H7 (cell line): Measurements from ENCODE around the gene SWT1. TPM values are rescaled to one million over a fixed set of nuclear protein-coding genes. Genes with fewer than 3 reads are reported as not detected.
"Not testable (repeated sequence)": the region's sequence is repeated elsewhere in the genome, so short reads cannot be mapped to it uniquely, and the experiment has no call there.

Experiments
- DNase-seq: peaks from one replicate; pipeline ENCODE4 v3.0.0; 2012
- H3K27me3 ChIP-seq: 2 replicates; pipeline ENCODE4 v1.6.0; 2011; ENCODE audit warnings: mild to moderate bottlenecking, low read length; ENCODE audit not compliant: control insufficient read depth, insufficient read depth
- H3K36me3 ChIP-seq: replicated peaks from 2 replicates; pipeline ENCODE4 v1.5.1; 2011; ENCODE audit warnings: low read length; ENCODE audit not compliant: control insufficient read depth, insufficient read depth
- H3K4me3 ChIP-seq: 2 replicates; pipeline ENCODE4 v1.5.1; 2011; ENCODE audit warnings: low read depth, mild to moderate bottlenecking, control low read depth, low read length, moderate library complexity; ENCODE audit not compliant: insufficient read depth
- total RNA-seq: library from RNA; depleted of rRNA; stranded (reverse); fragments of >200 nt; shearing (Covaris generic); gene quantifications from 2 replicates; pipeline ENCODE4 v1.2.3, GENCODE V29; 2014; rRNA removed

The SWT1 gene
- total RNA-seq, 1 experiment from 2014 or later: 6.3 TPM

- not testable (repeated sequence) for H3K4me3 ChIP-seq, DNase-seq, H3K27me3 ChIP-seq, H3K36me3 ChIP-seq
Measured at GRCh38 chr1:185321653-185322221, 164.8 kb downstream of the SWT1 start.

- DNase-seq: no peak
- H3K4me3 ChIP-seq: no peak overlapping the region
- no peaks in the 10 kb centered on the region for H3K36me3 ChIP-seq
- no peaks in the 10 kb centered on the region for H3K27me3 ChIP-seq
Measured at GRCh38 chr1:185322636-185323035, 165.7 kb downstream of the SWT1 start.

- no peaks in the 10 kb centered on the region for H3K27me3 ChIP-seq
- no peak for DNase-seq
- no peaks in the 10 kb centered on the region for H3K36me3 ChIP-seq
Measured at GRCh38 chr1:185324118-185324517, 167.2 kb downstream of the SWT1 start.

GRCh38 chr1:185325413-185325812 is 168.4 kb downstream of the SWT1 start:
- DNase-seq: no peak
- H3K4me3 ChIP-seq: no peak overlapping the region

More at GRCh38 chr1:185324118-185324517, 167.2 kb downstream of the SWT1 start:
- H3K4me3 ChIP-seq: no peak overlapping the region

GRCh38 chr1:185328255-185328654 is 171.3 kb downstream of the SWT1 start:
- Histone ChIP-seq H3K36me3 (no peaks in the 10 kb centered on the region), H3K4me3 (no peak overlapping the region), H3K27me3 (no peaks in the 10 kb centered on the region)
- DNase-seq: no peak

More at GRCh38 chr1:185325413-185325812, 168.4 kb downstream of the SWT1 start:
- Histone ChIP-seq H3K36me3 (no peaks in the 10 kb centered on the region), H3K27me3 (no peaks in the 10 kb centered on the region)

- H3K27me3 ChIP-seq: no peaks in the 10 kb centered on the region
- no peaks in the 10 kb centered on the region for H3K36me3 ChIP-seq
- no peak for DNase-seq
- no peak overlapping the region for H3K4me3 ChIP-seq
Measured at GRCh38 chr1:185334182-185334581, 177.2 kb downstream of the SWT1 start.

GRCh38 chr1:185337246-185337645 is 180.3 kb downstream of the SWT1 start:
- Histone ChIP-seq H3K27me3 (no peaks in the 10 kb centered on the region), H3K36me3 (no peaks in the 10 kb centered on the region), H3K4me3 (no peak overlapping the region)
- no peak for DNase-seq

GRCh38 chr1:185338719-185339622 is 182.0 kb downstream of the SWT1 start:
- no peak for DNase-seq
- no peak overlapping the region for H3K4me3 ChIP-seq
- H3K27me3 ChIP-seq: no peaks in the 10 kb centered on the region
- H3K36me3 ChIP-seq: no peaks in the 10 kb centered on the region

GRCh38 chr1:185341196-185341781 is 184.3 kb downstream of the SWT1 start:
- H3K27me3 ChIP-seq: no peaks in the 10 kb centered on the region
- H3K4me3 ChIP-seq: no peak overlapping the region
- DNase-seq: no peak
- H3K36me3 ChIP-seq: no peaks in the 10 kb centered on the region

Other genes starting within 250 kb of the SWT1 start
- 3.6 and 3.8 TPM in 2 replicates for gene NIBAN1, start 182.7 kb upstream of the SWT1 start, total RNA-seq
- gene RNF2, start 111.6 kb upstream of the SWT1 start, total RNA-seq: 41.3 and 53.0 TPM in 2 replicates
- 24.5 and 50.5 TPM in 2 replicates for gene TRMT1L, start 214 bp upstream of the SWT1 start, total RNA-seq
- gene IVNS1ABP, start 160.1 kb downstream of the SWT1 start, total RNA-seq: 208 and 240 TPM in 2 replicates